HG02943 (cell line): ENCODE measurements around the gene CCDC137.
"Not testable (repeated sequence)": the region's sequence is repeated elsewhere in the genome, so short reads cannot be mapped to it uniquely, and the experiment has no call there.

Source experiments
- ATAC-seq: cut with Tn5 transposase; IDR thresholded peaks from one replicate; pipeline ENCODE4 v1.9.1; 2021; ENCODE audit warnings: mild to moderate bottlenecking, low read depth, moderate library complexity; ENCODE audit not compliant: unreplicated experiment

The CCDC137 gene

DNA sequence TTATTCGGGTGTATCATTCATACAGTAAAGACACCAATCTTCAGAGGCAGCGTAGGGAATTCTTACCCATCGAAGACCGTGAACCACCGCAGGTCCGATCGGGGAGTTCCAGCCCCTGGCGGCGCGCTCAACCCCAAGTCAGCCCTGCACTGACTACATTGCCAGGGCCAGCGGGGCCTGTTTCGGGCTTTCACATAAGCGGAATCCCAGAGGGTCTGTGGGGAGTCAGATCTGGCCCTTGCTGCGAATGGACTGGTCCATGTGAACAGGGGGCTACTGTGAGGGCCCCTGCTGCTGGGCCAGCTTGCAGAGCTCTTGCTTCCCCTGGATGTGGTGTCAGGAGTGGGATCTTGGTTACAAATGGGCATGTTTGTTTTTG is 17.8 kb upstream of the CCDC137 start:
- ATAC-seq = no peak

GRCh38 chr17:81650951-81651350 is 15.6 kb upstream of the CCDC137 start:
- no peak for ATAC-seq

- no peak for ATAC-seq
These were observed 14.8 kb upstream of the CCDC137 start for GRCh38 chr17:81651692-81652091.

- ATAC-seq = no peak
These were observed 13.4 kb upstream of the CCDC137 start for GRCh38 chr17:81652906-81653771.

- no peak for ATAC-seq
These were observed 11.0 kb upstream of the CCDC137 start for GRCh38 chr17:81655378-81656117.

GRCh38 chr17:81656118-81656743 is 10.3 kb upstream of the CCDC137 start, which contains the start of gene PDE6G:
Gene PDE6G (minus strand): TSS chr17:81656542. CDS start chr17:81653305, 3,237 bp downstream.
- ATAC-seq = no peak

DNA sequence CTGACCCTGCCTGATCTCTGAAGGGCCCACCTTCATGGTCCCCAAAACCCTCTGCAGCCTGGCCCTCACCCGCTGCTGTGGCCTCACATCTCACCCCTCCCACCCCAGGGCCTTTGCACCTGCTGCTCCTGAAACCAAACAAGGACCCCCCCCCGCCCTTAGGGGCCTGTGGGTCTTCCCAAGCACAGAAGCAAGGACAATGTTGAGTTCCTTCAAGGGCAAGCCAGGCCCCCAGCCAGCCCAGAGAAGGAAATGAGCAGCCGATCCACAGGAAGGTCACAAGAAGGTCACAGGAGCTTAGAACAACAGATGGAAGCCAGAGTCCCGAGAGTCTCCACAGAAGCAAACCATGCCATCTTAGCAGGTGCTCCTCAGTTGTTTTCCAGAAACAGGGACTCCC is 9.7 kb upstream of the CCDC137 start:
- no peak for ATAC-seq

- ATAC-seq = no peak
These were observed 7.5 kb upstream of the CCDC137 start for GRCh38 chr17:81659038-81659437.

DNA sequence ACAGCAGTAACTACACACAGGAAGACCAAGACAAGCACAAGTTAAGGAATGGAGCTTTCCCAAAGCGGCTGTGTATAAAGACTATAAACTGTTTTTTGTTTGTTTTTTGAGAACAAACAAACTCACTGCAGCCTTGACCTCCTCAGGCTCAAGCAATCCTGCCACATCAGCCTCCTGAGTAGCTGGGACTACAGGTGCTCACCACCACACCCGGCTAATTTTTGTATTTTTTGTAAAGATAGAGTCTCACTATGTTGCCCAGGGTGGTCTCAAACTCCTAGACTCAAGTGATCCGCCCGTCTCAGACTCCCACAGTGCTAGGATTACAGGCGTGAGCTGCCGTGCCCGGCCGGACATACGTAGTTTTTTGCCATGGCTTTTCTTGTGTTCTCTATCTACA is 6.1 kb upstream of the CCDC137 start:
- no peak for ATAC-seq

DNA sequence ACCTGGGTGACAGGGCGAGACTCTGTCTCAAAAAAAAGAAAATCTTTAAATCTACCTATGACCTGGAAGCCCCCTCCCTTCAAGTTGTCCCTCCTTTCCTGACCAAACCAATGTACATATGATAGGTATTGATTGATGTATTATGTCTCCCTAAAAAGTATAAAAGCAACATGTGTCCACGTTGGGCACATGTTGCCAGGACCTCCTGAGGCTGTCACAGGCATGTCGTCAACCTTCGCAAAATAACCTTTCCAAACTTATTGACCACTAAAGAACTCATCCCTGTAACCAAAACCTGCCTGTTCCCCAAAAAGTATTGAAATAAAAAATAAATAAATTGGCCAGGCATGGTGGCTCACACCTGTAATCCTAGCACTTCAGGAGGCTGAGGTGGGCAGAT is 4.5 kb upstream of the CCDC137 start:
- no peak for ATAC-seq

DNA sequence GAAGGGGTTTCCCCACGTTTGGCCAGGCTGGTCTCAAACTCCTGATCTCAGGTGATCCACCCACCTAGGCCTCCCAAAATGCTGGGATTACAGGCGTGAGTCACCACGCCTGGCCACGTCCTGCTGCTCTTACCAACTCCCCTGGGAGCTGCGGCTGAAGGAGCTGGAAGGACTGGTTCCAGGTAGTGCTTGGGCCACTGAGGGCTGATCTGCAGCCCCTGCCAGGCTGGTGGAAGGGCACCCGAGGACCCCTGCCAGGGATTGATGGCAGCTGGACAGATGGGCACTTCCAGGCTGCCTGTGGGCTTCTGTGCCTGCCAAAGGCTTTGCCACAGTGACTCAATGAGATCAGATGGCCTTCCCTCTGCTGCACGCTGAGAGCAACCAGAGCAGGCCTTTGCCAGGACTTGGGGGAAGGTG is 2.5 kb upstream of the CCDC137 start:
- ATAC-seq = no peak

DNA sequence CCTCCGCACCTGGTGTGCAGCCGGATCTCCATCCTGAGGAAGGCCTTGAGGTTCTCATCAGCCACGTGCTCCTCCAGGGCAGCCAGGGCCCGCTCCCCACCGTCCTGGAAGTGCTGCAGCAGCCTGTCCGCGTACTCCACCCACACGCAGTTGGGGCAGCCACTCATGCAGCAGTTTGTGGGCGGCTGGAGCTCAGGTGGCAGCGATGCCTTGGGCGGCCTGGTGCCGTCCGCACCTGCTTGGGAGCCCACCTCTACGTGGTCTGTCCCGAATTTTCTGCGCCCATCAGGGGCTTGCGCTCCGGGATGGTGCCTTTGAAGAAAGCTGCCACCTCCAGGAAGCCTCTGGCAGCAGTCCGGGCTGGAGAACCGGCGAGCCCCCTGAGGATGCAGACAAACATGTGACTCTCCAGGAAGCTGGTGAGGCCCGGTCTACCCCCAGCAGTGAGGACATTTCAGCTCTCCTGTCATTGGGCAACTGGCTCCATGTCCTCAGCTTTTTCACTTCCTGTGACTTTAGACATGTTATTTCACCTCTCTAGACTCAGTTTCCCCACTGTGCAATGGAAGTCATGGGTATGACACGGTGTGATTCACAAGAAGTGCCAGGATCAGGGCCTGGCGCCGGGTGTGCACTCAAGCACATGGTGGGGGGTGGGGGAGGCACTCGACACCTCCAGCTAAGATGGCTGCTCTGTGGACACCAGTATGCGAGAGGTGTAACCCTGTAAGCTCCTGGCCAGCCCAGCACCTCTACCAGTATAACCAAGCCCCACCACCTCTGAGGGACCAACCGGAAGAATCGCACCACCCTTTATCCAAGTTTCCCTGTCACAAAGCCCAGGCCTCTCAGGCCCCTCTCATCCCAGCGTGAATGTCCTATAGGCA is 1.1 kb upstream of the CCDC137 start:
- ATAC-seq = no peak

DNA sequence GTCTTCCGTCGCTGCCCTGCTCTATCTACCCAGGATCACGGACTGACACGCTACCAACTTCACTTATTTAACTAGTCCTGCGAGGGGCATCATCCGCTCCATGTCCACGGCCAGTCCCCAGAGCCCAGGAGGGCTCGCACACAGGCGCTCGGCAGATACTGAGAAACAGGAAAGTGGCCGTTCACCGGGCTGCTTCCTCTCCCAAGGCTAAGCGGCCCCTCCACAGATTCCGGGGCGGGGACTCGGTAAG is 520 bp upstream of the CCDC137 start:
- ATAC-seq = no peak

GRCh38 chr17:81667754-81668153 is 1.2 kb downstream of the CCDC137 start:
- no peak for ATAC-seq

DNA sequence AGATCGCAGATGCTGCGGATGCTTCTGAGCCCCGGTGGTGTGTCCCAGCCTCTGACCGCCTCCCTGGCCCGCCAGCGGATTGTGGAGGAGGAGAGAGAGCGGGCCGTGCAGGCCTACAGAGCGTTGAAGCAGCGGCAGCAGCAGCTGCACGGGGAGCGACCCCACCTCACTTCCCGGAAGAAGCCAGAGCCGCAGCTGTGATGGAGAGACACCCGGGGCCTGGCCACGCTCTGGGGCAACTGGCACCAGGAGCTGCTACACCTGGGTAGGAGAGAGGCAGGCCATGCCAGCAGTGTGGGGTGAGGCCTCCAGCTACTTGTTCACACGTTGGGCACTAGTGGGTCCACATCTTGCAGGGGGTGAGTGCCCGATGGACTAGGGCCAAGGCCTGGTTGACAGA is 6.0 kb downstream of the CCDC137 start:
- no peak for ATAC-seq

DNA sequence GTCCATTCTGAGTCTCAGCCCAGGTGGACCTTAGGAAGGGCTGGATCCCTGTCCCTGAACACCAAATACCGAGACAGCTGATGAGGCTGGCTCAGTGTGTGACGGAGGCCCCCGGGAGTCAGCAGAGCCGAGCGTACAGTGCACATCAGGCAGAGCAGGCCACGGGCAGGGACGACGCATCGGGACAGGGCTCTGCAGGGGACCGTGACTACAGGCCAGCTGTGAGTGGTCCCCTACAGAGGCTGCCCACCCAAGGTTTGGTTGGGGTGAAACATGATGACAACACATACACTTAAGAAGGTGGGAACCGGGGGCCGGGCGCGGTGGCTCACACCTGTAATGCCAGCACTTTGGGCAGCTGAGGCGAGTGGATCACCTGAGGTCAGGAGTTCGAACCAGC is 6.4 kb downstream of the CCDC137 start:
- no peak for ATAC-seq

- no peak for ATAC-seq
These were observed 7.2 kb downstream of the CCDC137 start for GRCh38 chr17:81673561-81674258.

DNA sequence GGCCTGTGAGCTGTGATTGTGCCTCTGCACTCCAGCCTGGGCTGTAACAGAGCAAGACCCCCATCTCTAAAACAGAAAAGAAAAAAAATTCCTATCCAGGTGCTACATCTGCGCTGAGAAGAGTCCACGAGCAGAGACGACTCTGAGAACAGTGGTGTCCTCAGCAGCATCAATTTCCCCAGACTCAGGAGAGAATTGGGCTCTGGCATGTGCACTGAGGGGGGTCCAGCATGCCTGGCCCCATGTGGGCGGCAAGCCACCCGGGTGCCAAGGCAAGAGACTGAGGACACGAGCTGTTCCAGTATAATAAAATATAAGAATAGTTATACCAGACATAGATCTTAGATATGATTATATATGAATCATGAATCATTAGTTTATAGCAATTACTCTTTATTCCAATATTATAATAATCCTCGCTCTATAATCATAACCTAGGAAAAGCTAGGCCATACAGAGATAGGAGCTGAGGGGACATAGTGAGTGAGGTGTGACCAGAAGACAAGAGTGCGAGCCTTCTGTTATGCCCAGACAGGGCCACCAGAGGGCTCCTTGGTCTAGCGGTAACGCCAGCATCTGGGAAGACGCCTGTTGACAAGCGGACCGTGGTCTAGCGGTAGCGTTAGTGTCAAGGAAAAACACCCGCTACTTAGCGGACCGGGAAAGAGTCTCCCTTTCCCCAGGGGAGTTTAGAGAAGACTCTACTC is 9.1 kb downstream of the CCDC137 start:
- not testable (repeated sequence) for ATAC-seq

DNA sequence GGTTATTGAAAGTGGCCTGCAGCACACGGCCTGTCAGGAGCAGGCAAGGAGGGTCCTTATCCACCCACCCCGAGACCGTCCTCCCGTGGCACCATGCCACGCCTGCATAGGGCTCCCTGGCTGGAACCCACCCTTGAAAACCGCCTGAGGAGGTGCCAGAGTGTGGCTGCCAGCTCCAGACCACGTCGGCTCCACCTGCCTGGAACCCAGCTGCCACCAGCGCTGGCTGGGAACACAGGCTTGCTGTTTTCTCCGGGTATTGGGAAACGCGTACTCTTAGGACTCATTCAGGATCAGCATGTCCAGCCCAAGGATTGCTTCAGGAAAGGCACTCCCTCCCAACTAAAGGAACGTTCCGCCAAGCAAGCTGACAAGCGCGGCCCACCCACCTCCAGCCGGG is 10.4 kb downstream of the CCDC137 start:
- ATAC-seq = no peak
